Parathyroid adenoma (tissue), 2 donors: Measurements from ENCODE around the gene TECPR1.

Source experiments
- H2AFZ ChIP-seq: fragments of 300-600 bp; sonication (generic); one replicate; pipeline ENCODE4 v1.7.0; 2017; ENCODE audit warnings: antibody characterized with exemption, mild to moderate bottlenecking
- H3K27ac ChIP-seq: fragments of 300-600 bp; sonication (generic); one replicate; pipeline ENCODE4 v1.7.0; 2017
- H3K27me3 ChIP-seq: fragments of 300-600 bp; sonication (generic); one replicate; pipeline ENCODE4 v1.7.0; 2017; ENCODE audit warnings: low read length; ENCODE audit not compliant: control insufficient read depth, insufficient read depth
- H3K36me3 ChIP-seq: fragments of 300-600 bp; sonication (generic); one replicate; pipeline ENCODE4 v1.7.0; 2017; ENCODE audit warnings: low read length; ENCODE audit not compliant: control insufficient read depth, insufficient read depth
- H3K4me1 ChIP-seq: fragments of 300-600 bp; sonication (generic); one replicate; pipeline ENCODE4 v1.7.0; 2017; ENCODE audit warnings: control low read depth
- H3K4me2 ChIP-seq: fragments of 300-600 bp; sonication (generic); one replicate; pipeline ENCODE4 v1.7.0; 2017; ENCODE audit warnings: low read length
- H3K4me3 ChIP-seq: fragments of 300-600 bp; sonication (generic); one replicate; pipeline ENCODE4 v1.7.0; 2017; ENCODE audit warnings: low read depth, low read length
- H3K79me2 ChIP-seq: fragments of 300-600 bp; sonication (generic); one replicate; pipeline ENCODE4 v1.7.0; 2017; ENCODE audit warnings: control low read depth
- H3K9ac ChIP-seq: fragments of 300-600 bp; sonication (generic); one replicate; pipeline ENCODE4 v1.7.0; 2017; ENCODE audit warnings: mild to moderate bottlenecking
- H3K9me3 ChIP-seq: fragments of 300-600 bp; sonication (generic); one replicate; pipeline ENCODE4 v1.7.0; 2017; ENCODE audit warnings: low read length; ENCODE audit not compliant: control insufficient read depth
- TF ChIP-seq, protein P1 (sequence below): fragments of 300-600 bp; sonication (generic); IDR thresholded peaks from one replicate; pipeline ENCODE4 v1.7.0; 2017; ENCODE audit warnings: antibody characterized with exemption, mild to moderate bottlenecking
- donor health status: primary hyperparathyroidism.

TECPR1 gene

GRCh38 chr7:98276241-98276761 lies 24.3 kb upstream of the TECPR1 start:
- Histone ChIP-seq H3K4me1 (peaks cover 15% of the 10 kb centered on the region), H3K9me3 (no peaks in the 10 kb centered on the region), H3K4me3 (no peak overlapping the region), H3K4me2 (no peak overlapping the region), H3K27me3 (no peaks in the 10 kb centered on the region), H3K36me3 (no peaks in the 10 kb centered on the region), H3K79me2 (no peaks in the 10 kb centered on the region), H3K27ac (no peak overlapping the region), H2AFZ (no peak overlapping the region), H3K9ac (no peak overlapping the region)
- TF ChIP-seq, protein P1, sequence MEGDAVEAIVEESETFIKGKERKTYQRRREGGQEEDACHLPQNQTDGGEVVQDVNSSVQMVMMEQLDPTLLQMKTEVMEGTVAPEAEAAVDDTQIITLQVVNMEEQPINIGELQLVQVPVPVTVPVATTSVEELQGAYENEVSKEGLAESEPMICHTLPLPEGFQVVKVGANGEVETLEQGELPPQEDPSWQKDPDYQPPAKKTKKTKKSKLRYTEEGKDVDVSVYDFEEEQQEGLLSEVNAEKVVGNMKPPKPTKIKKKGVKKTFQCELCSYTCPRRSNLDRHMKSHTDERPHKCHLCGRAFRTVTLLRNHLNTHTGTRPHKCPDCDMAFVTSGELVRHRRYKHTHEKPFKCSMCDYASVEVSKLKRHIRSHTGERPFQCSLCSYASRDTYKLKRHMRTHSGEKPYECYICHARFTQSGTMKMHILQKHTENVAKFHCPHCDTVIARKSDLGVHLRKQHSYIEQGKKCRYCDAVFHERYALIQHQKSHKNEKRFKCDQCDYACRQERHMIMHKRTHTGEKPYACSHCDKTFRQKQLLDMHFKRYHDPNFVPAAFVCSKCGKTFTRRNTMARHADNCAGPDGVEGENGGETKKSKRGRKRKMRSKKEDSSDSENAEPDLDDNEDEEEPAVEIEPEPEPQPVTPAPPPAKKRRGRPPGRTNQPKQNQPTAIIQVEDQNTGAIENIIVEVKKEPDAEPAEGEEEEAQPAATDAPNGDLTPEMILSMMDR = no peak

- Histone ChIP-seq H3K36me3 (no peaks in the 10 kb centered on the region), H3K27me3 (no peaks in the 10 kb centered on the region), H3K27ac (no peak overlapping the region), H3K9me3 (no peaks in the 10 kb centered on the region), H3K79me2 (no peaks in the 10 kb centered on the region), H3K4me3 (no peak overlapping the region), H2AFZ (no peak overlapping the region), H3K4me2 (no peak overlapping the region), H3K9ac (no peak overlapping the region), H3K4me1 (no peaks in the 10 kb centered on the region)
- TF ChIP-seq, protein P1 = no peak
Measured at GRCh38 chr7:98267303-98267702, 15.3 kb upstream of the TECPR1 start.

- H3K4me2 ChIP-seq = no peak overlapping the region
- no peaks in the 10 kb centered on the region for H3K9me3 ChIP-seq
- no peaks in the 10 kb centered on the region for H3K36me3 ChIP-seq
- H2AFZ ChIP-seq = no peak overlapping the region
- H3K27me3 ChIP-seq = no peaks in the 10 kb centered on the region
- TF ChIP-seq, protein P1 = peak; percentile 26
- H3K9ac ChIP-seq = no peak overlapping the region
- H3K27ac ChIP-seq = no peak overlapping the region
- H3K79me2 ChIP-seq = no peaks in the 10 kb centered on the region
- H3K4me1 ChIP-seq = no peaks in the 10 kb centered on the region
- no peak overlapping the region for H3K4me3 ChIP-seq
Measured at GRCh38 chr7:98266840-98267239, 14.8 kb upstream of the TECPR1 start.

DNA sequence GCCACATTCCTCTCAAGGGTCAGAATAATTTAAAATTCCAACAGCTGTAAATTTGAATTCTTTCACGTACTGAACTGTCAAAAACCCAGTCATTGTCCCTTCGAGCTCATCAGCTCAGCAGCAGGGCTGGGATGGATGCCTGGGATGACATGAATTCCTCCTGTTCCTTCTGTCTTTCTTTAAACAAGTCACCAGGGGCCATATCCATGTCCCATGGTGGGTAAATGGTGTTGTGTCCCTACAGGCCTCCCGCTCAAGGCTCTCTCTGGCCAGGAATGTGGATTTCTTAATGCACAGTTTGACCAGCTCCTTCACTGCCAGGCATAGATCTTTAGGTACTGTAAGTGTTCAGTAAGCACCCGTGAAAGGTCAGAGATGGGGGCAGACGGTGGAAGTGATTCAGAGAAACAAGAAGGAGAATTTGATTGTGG lies 13.8 kb upstream of the TECPR1 start:
- TF ChIP-seq, protein P1 = no peak
- no peaks in the 10 kb centered on the region for H3K4me1 ChIP-seq
- H3K4me3 ChIP-seq = no peak overlapping the region
- H3K9ac ChIP-seq = no peak overlapping the region
- H3K27ac ChIP-seq = no peak overlapping the region
- H3K4me2 ChIP-seq = no peak overlapping the region
- H3K27me3 ChIP-seq = no peaks in the 10 kb centered on the region
- no peaks in the 10 kb centered on the region for H3K79me2 ChIP-seq
- no peaks in the 10 kb centered on the region for H3K9me3 ChIP-seq
- H2AFZ ChIP-seq = no peak overlapping the region
- no peaks in the 10 kb centered on the region for H3K36me3 ChIP-seq

DNA sequence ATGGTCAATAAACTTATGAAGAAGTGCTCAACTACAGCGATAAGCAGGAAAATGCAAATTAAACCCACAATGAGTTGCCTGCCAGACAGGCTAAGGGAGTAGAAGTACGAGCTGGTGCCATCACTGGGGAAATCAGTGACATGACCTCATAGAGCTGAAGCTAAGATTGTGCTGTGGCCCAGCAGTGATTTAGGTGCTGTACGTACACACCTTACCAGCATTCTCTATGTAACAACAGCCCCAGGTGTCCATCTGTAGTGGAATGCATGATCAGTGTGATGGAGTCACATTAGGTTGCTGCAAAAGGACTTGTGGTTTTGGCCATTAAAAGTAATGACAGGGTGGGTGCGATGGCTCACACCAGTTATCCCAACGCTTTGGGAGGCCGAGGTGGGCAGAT lies 5.7 kb upstream of the TECPR1 start:
- Histone ChIP-seq H3K4me2 (no peak overlapping the region), H3K4me3 (no peak overlapping the region), H3K79me2 (peaks cover 9% of the 10 kb centered on the region), H3K4me1 (peaks cover 8% of the 10 kb centered on the region), H2AFZ (no peak overlapping the region), H3K36me3 (no peaks in the 10 kb centered on the region), H3K9ac (no peak overlapping the region), H3K9me3 (no peaks in the 10 kb centered on the region), H3K27me3 (no peaks in the 10 kb centered on the region), H3K27ac (no peak overlapping the region)
- TF ChIP-seq, protein P1 = no peak
